ENCODE measurements around the gene SF1.

GRCh38 chr11:64715756-64716472 is 62.4 kb downstream of the SF1 start:
- TF ChIP-seq, protein P1, sequence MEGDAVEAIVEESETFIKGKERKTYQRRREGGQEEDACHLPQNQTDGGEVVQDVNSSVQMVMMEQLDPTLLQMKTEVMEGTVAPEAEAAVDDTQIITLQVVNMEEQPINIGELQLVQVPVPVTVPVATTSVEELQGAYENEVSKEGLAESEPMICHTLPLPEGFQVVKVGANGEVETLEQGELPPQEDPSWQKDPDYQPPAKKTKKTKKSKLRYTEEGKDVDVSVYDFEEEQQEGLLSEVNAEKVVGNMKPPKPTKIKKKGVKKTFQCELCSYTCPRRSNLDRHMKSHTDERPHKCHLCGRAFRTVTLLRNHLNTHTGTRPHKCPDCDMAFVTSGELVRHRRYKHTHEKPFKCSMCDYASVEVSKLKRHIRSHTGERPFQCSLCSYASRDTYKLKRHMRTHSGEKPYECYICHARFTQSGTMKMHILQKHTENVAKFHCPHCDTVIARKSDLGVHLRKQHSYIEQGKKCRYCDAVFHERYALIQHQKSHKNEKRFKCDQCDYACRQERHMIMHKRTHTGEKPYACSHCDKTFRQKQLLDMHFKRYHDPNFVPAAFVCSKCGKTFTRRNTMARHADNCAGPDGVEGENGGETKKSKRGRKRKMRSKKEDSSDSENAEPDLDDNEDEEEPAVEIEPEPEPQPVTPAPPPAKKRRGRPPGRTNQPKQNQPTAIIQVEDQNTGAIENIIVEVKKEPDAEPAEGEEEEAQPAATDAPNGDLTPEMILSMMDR (IDR thresholded peaks at IDR 0.05), result no peak
- TF ChIP-seq POLR2A (IDR thresholded peaks at IDR 0.05), result no peak
- TF ChIP-seq EP300 (IDR thresholded peaks at IDR 0.05), result no peak
